Astrocyte of the spinal cord (primary cell): Measurements from ENCODE around the gene TP53I13.

Source experiments
- DNase-seq: peaks from one replicate; pipeline ENCODE4 v3.0.0; 2011; ENCODE audit warnings: low read depth, low spot score
- H3K4me3 ChIP-seq: 2 replicates; pipeline ENCODE4 v1.5.1; 2011; ENCODE audit warnings: low read depth, mild to moderate bottlenecking, low read length, moderate library complexity
- in situ Hi-C: cut with HindIII; loops from 2 replicates; pipeline ENCODE4 v1.10.0; 2017; ENCODE audit warnings: low sequenced_read_pairs
- TF ChIP-seq, protein P1 (sequence below): IDR thresholded peaks from 2 replicates; pipeline ENCODE4 v1.5.1; 2012; ENCODE audit warnings: low read depth, mild to moderate bottlenecking, low read length, inconsistent platforms

TP53I13 gene

DNA sequence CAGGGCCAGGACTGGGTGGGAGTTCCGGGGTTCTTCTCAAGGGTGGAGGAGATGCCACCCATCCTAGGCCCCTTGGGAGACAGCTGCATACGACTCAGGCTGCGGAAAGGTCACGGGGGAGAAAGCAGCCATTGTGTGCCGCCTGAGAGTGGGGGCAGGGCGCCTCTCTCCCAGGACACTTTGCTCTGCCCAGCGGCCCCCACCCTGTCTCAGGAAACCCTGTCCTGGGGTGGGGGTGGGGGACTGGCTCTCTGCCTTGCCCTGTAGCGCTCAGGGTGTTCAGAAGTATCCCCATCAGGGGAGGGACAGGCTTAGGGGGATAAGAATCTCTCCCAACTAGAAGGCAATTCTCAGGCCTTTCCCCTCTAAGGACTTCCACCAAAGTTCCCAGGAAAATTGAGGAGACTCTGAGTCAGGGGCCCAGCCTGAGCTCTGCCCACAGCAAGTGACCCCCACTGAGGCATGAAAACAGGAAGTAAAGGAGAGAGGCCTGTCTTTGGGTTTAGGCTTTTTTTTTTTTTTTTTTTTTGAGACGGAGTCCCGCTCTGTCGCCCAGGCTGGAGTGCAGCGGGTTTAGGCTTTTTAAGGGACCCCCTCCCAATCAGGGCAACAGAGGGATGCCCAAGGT lies 16.1 kb downstream of the TP53I13 start:
- TF ChIP-seq, protein P1, sequence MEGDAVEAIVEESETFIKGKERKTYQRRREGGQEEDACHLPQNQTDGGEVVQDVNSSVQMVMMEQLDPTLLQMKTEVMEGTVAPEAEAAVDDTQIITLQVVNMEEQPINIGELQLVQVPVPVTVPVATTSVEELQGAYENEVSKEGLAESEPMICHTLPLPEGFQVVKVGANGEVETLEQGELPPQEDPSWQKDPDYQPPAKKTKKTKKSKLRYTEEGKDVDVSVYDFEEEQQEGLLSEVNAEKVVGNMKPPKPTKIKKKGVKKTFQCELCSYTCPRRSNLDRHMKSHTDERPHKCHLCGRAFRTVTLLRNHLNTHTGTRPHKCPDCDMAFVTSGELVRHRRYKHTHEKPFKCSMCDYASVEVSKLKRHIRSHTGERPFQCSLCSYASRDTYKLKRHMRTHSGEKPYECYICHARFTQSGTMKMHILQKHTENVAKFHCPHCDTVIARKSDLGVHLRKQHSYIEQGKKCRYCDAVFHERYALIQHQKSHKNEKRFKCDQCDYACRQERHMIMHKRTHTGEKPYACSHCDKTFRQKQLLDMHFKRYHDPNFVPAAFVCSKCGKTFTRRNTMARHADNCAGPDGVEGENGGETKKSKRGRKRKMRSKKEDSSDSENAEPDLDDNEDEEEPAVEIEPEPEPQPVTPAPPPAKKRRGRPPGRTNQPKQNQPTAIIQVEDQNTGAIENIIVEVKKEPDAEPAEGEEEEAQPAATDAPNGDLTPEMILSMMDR, result no peak
- DNase-seq, result no peak
- no peak overlapping the region for H3K4me3 ChIP-seq
- in situ Hi-C loops, result no loop called here

GRCh38 chr17:29585080-29585751 lies 16.7 kb downstream of the TP53I13 start:
- H3K4me3 ChIP-seq, result no peak overlapping the region
- TF ChIP-seq, protein P1, result peak; percentile 55
- in situ Hi-C loops, result no loop called here
- no peak for DNase-seq

- TF ChIP-seq, protein P1, result no peak
- no peak for DNase-seq
- H3K4me3 ChIP-seq, result no peak overlapping the region
- in situ Hi-C loops, result no loop called here
Observed at GRCh38 chr17:29586676-29587469, 18.4 kb downstream of the TP53I13 start.

DNA sequence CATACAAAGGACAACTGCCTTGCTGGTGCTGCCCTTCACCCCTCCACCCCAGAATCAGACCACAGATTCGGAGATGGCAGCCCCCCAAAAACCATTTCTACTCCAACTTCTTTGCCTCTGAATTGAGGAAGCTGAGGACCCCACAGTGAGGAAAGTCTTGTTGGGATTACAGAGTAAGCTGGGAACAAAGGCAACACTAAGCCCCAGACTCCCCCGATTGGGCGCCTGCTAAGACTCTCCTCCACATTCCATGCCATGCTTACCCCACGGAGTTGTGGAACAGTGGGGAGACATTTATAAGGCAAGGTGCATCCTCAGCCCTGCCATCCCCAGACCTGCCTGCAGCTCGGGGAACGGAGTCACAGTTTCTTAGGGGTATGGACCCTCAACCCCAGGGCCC lies 19.1 kb downstream of the TP53I13 start:
- H3K4me3 ChIP-seq, result peak overlapping the region; percentile 76
- DNase-seq, result no peak
- TF ChIP-seq, protein P1, result no peak
- in situ Hi-C loops, result no loop called here

DNA sequence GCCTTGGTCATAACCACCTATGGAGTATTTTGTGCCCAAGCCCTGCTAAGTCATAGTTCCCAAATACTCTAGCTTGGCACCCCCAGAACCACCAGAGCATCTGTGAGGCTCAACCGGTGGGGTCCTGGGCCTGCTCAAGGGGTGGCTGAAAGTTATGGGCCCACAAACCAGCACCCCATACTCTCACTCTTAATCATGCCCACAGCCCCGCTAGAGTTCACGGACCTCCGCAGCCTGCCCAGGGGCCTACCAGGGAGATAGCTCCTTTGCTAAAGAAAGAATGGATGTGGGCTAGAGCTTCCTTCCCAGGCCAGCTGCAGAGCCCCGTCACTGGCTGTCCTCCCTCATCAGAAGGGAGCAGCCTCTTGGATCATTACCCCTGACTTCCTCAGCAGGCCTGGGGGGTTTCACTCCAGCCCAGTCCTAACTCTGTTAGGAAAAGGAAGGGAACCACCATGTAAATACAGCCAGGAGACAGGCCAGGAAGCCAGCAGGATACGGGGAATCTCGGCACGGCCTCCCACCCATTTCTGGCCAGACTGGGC lies 19.6 kb downstream of the TP53I13 start:
- TF ChIP-seq, protein P1, result no peak
- no peak for DNase-seq
- H3K4me3 ChIP-seq, result peak overlapping the region; percentile 76
- in situ Hi-C loops, result no loop called here

GRCh38 chr17:29588562-29589411 lies 20.3 kb downstream of the TP53I13 start:
- DNase-seq, result no peak
- peak overlapping the region; percentile 76 for H3K4me3 ChIP-seq
- in situ Hi-C loops, result no loop called here
- TF ChIP-seq, protein P1, result no peak
